AG04449 (cell line): Measurements from ENCODE around the gene TRAM2.

Experiments used
- CTCF ChIA-PET: fragments of 350-600 bp; formaldehyde crosslinking; extraction: SDS; loops from one replicate; lab custom pipeline; 2021; ENCODE audit warnings: antibody characterized with exemption; lab: Yijun Ruan, JAX
- POLR2A ChIA-PET: fragments of 400-600, 350-600 bp; formaldehyde crosslinking; extraction: SDS; loops from one replicate; lab custom pipeline; 2020; ENCODE audit warnings: antibody characterized with exemption, inconsistent platforms; lab: Yijun Ruan, JAX
- DNase-seq: peaks from one replicate; pipeline ENCODE4 v3.0.0-alpha.2; 2010; ENCODE audit warnings: low read depth, low spot score
- H3K4me3 ChIP-seq: 2 replicates; pipeline ENCODE4 v1.5.1; 2011; ENCODE audit warnings: low read depth, mild to moderate bottlenecking, control low read depth, low read length
- CTCF ChIP-seq: IDR thresholded peaks from one replicate; pipeline ENCODE4 v1.5.1; 2011; ENCODE audit warnings: mild to moderate bottlenecking, moderate library complexity, low read length, control low read depth, inconsistent platforms; ENCODE audit not compliant: insufficient read depth; ENCODE audit errors: missing control alignments

TRAM2 gene

GRCh38 chr6:52503851-52504781 lies 72.7 kb downstream of the TRAM2 start:
- no peak overlapping the region for H3K4me3 ChIP-seq
- POLR2A ChIA-PET = interaction anchor here (0.6 to 2.1 kb wide), 3 partner anchors 11 to 80 kb away, joined by 3 to 5 read pairs (median 3); no protein-coding TSS in a partner anchor
- CTCF ChIA-PET = interaction anchor here (1.0 kb wide), 1 partner anchor 93 kb away, joined by 3 read pairs; no protein-coding TSS in a partner anchor
- DNase-seq = no peak
- TF ChIP-seq CTCF = no peak

DNA sequence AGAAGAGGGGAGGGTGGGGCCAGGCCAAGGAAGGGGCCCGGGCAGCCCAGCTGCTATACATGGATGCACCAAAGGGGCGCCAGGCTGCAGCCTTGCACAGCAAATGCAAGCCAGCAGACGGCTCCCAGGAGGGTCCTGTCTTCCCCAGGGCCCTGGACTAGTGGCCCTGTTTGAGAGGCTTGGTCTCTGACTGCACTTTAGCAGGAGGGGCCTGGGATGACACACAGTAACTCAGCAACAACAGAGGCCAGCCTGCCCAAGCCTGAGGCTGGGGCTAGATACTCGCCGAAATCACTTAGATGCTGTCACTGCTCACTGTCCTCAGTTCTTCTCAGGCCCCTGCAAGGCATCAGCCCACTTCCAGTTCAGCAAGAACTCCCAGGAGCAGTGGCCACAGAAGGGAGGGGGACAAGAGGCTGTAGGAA lies 73.5 kb downstream of the TRAM2 start:
- no peak for TF ChIP-seq CTCF
- H3K4me3 ChIP-seq = no peak overlapping the region
- DNase-seq = no peak
- ChIA-PET CTCF (interaction anchor here (1.0 kb wide), 1 partner anchor 94 kb away, joined by 3 read pairs; no protein-coding TSS in a partner anchor), POLR2A (interaction anchor here (1.0 to 2.1 kb wide), 2 partner anchors 72 to 79 kb away, joined by 3 to 5 read pairs; no protein-coding TSS in a partner anchor)

DNA sequence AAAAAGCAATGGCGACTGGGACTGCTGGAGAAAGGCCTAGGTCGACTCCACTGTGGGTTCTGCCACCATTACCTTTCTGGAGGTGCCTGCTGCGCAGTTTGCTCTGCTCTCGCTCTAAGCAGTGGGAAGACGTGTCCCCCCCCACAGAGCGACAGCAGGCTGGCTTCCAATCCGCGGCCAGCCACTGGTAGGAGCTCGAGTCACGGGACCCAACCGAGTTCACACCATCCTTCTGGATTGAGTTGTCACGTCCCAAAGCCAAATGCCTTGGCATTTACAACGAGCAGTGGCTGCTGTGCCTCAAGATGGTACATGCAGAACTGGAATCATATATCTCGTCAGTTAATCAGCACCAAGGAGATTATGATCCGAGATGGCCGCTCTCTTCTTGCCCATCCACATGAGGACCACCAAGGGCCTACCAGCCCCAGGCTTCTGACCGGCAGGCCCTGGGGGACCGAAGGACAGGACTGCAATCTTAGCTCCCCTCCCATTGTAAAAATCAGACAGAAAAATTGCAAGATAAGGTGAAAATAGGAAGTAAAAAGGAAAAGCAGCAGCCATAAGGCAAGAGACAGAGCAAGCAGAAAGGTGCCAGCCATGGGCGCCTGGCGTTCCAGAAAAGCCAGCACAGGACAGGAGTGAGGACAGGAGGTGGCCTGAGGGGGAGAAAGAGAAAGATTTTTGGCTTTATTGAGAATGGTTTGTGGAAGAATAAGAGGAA lies 74.4 kb downstream of the TRAM2 start:
- ChIA-PET POLR2A (no interaction called here), CTCF (interaction anchor here (0.8 to 1.0 kb wide), 2 partner anchors 73 to 148 kb away, joined by 3 read pairs; no protein-coding TSS in a partner anchor)
- H3K4me3 ChIP-seq = no peak overlapping the region
- no peak for TF ChIP-seq CTCF
- no peak for DNase-seq

GRCh38 chr6:52500238-52501129 lies 76.4 kb downstream of the TRAM2 start:
- no peak overlapping the region for H3K4me3 ChIP-seq
- TF ChIP-seq CTCF = no peak
- no peak for DNase-seq
- CTCF ChIA-PET = interaction anchor here (0.9 to 1.8 kb wide), 3 partner anchors 21 to 163 kb away, joined by 3 to 6 read pairs (median 3); no protein-coding TSS in a partner anchor
- POLR2A ChIA-PET = interaction anchor here (0.7 kb wide), 1 partner anchor 85 kb away, joined by 3 read pairs; no protein-coding TSS in a partner anchor

DNA sequence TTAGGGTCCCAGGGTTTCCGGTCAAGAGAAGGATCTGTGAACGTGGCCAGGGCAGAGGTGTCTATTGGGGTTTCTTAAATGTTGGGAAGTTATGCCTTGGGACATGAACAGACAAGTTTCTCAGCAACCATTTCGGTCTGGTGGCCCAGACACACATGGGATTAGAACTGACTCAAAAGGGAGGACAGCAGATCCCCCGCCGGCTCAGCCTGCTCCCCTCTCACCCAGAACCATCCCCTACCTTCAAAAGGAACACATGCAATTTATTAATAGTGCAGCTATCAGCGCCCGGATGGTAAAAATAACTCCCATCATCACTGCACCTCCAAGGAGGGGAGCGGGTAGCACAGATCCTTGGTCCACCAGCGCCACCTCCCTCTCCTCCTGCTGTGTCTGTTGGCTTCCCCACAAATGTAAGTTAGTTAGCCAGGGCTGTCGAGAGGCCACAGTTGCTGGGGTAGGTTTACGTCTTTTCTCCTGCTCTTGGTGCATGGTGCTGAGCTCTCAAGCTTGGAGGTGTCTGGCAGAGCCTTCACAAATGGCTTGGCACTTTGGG lies 77.1 kb downstream of the TRAM2 start:
- POLR2A ChIA-PET = interaction anchor here (0.7 to 0.9 kb wide), 2 partner anchors 77 to 86 kb away, joined by 3 read pairs; no protein-coding TSS in a partner anchor
- no peak for TF ChIP-seq CTCF
- no peak for DNase-seq
- H3K4me3 ChIP-seq = no peak overlapping the region
- CTCF ChIA-PET = interaction anchor here (0.9 to 1.8 kb wide), 4 partner anchors 15 to 98 kb away, joined by 3 to 6 read pairs (median 3); no protein-coding TSS in a partner anchor
